NCI-H510A (cell line): ENCODE results near the gene CA10.

Source experiments
- DNase-seq: peaks from one replicate; lab custom pipeline; 2025; lab: John Stamatoyannopoulos, UW

Gene CA10

GRCh38 chr17:51951741-51952140 lies 206.8 kb downstream of the CA10 start:
- no peak for DNase-seq

- peak; percentile 17 for DNase-seq
Measured at GRCh38 chr17:51948128-51948527, 210.4 kb downstream of the CA10 start.

- DNase-seq: peak; percentile 19
Measured at GRCh38 chr17:51947160-51947735, 211.3 kb downstream of the CA10 start.

- no peak for DNase-seq
Measured at GRCh38 chr17:51946311-51946710, 212.2 kb downstream of the CA10 start.

GRCh38 chr17:51941272-51941671 lies 217.2 kb downstream of the CA10 start:
- DNase-seq: peak; percentile 4

GRCh38 chr17:51937264-51937663 lies 221.2 kb downstream of the CA10 start:
- no peak for DNase-seq

- no peak for DNase-seq
Measured at GRCh38 chr17:51935477-51935876, 223.0 kb downstream of the CA10 start.

- DNase-seq: no peak
Measured at GRCh38 chr17:51933647-51934046, 224.9 kb downstream of the CA10 start.

- no peak for DNase-seq
Measured at GRCh38 chr17:51926448-51926847, 232.1 kb downstream of the CA10 start.

- no peak for DNase-seq
Measured at GRCh38 chr17:51921500-51921899, 237.0 kb downstream of the CA10 start.

GRCh38 chr17:51914577-51914976 lies 243.9 kb downstream of the CA10 start:
- DNase-seq: no peak

- no peak for DNase-seq
Measured at GRCh38 chr17:51913491-51914205, 244.9 kb downstream of the CA10 start.

GRCh38 chr17:51912939-51913338 lies 245.6 kb downstream of the CA10 start:
- DNase-seq: no peak

- no peak for DNase-seq
Measured at GRCh38 chr17:51911237-51911636, 247.3 kb downstream of the CA10 start.

- no peak for DNase-seq
Measured at GRCh38 chr17:51909971-51910370, 248.5 kb downstream of the CA10 start.

- no peak for DNase-seq
Measured at GRCh38 chr17:51908841-51909537, 249.5 kb downstream of the CA10 start.

GRCh38 chr17:51907041-51907440 lies 251.5 kb downstream of the CA10 start:
- no peak for DNase-seq

- DNase-seq: no peak
Measured at GRCh38 chr17:51904379-51904778, 254.1 kb downstream of the CA10 start.

- DNase-seq: no peak
Measured at GRCh38 chr17:51901242-51901641, 257.3 kb downstream of the CA10 start.

GRCh38 chr17:51891936-51892335 lies 266.6 kb downstream of the CA10 start:
- no peak for DNase-seq

GRCh38 chr17:51890710-51891109 lies 267.8 kb downstream of the CA10 start:
- no peak for DNase-seq

- no peak for DNase-seq
Measured at GRCh38 chr17:51888816-51889215, 269.7 kb downstream of the CA10 start.

GRCh38 chr17:51876986-51877385 lies 281.5 kb downstream of the CA10 start:
- no peak for DNase-seq
